Measurements from ENCODE around the gene CD4. TPM values are rescaled to one million over a fixed set of nuclear protein-coding genes. Genes with fewer than 3 reads are reported as not detected.

The CD4 gene
- polyA plus RNA-seq, 1 of the 3 experiments (the other 2 are of a cell fraction): 0.02 TPM

DNA sequence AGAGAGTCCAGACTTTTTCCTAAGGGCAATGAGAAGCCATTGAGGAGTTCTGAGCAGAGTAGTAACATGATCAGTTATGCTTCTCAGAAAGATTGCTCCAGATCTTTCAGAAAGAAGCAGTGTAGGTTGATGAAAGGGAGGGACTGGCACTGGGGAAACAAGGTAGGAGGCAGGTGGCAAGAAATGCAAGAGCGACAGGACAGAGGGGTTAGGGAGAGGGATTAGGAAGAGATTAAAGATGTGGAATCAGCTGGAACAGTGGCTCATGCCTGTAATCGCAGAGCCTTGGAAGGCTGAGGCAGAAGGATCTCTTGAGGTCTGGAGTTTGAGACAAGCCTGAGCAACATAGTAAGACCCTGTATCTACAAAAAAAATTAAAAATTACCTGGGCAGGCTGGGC, 58.3 kb downstream of the CD4 start:
- no peaks in the 10 kb centered on the region for H4K20me1 ChIP-seq (ENCODE audit: insufficient read depth)
- H2AFZ ChIP-seq (ENCODE audit: low read depth): no peak overlapping the region
- H3K27ac ChIP-seq (ENCODE audit: low read depth in 2 of 2, low read length in 1 of 2): no peak overlapping the region
- no peak for TF ChIP-seq SIN3A (IDR thresholded peaks at IDR 0.05; ENCODE audit: borderline replicate concordance, low read depth, low read length)
- H3K9me2 ChIP-seq: no peaks in the 10 kb centered on the region
- DNase-seq: no peak
- 95% methylated on average over 2 of the region's 2 CpGs for WGBS (ENCODE audit: low lambda C conversion rate)
- peaks cover 0 to 7% of the 10 kb centered on the region in 2 experiments; a peak in 1 of 4 replicates for H3K4me1 ChIP-seq (ENCODE audit: control insufficient read depth in 1 of 2, insufficient read depth in 2 of 2, low read depth in 1 of 2, low read length in 1 of 2)
- H3K9me3 ChIP-seq: no peaks in the 10 kb centered on the region
- H3K79me2 ChIP-seq (ENCODE audit: insufficient read depth): peaks cover 38% of the 10 kb centered on the region
- no peaks in the 10 kb centered on the region for H3K27me3 ChIP-seq (ENCODE audit: insufficient read depth)
- H3F3A ChIP-seq (replicated peaks; ENCODE audit: insufficient read depth): peaks cover 24% of the 10 kb centered on the region
- no peak overlapping the region for H3K4me3 ChIP-seq (ENCODE audit: low read depth in 2 of 2, low read length in 1 of 2)
- no peak overlapping the region for H3K4me2 ChIP-seq
- H3K36me3 ChIP-seq (replicated peaks in 1 of 2; ENCODE audit: control insufficient read depth in 1 of 2, insufficient read depth in 2 of 2, low read length in 1 of 2): peaks cover 36 to 41% of the 10 kb centered on the region in 2 experiments
- ChIA-PET POLR2A (no interaction called here), CTCF (interaction anchor here (0.6 to 19.4 kb wide), 4 partner anchors 8 to 283 kb away, joined by 3 to 225 read pairs (median 86); partner anchors contain the start of genes GNB3, P3H3, SPSB2 and TPI1)
- H3K9ac ChIP-seq: no peak overlapping the region

GRCh38 chr12:6849427-6849826, 60.1 kb downstream of the CD4 start:
- Histone ChIP-seq H3K9me3 (no peaks in the 10 kb centered on the region), H4K20me1 (ENCODE audit: insufficient read depth) (no peaks in the 10 kb centered on the region), H3K79me2 (ENCODE audit: insufficient read depth) (peaks cover 54% of the 10 kb centered on the region), H3K4me3 (ENCODE audit: low read depth in 2 of 2, low read length in 1 of 2) (no peak overlapping the region; a peak in 1 of 4 replicates), H3K9ac (no peak overlapping the region), H3K27me3 (ENCODE audit: insufficient read depth) (no peaks in the 10 kb centered on the region), H3K36me3 (replicated peaks in 1 of 2; ENCODE audit: control insufficient read depth in 1 of 2, insufficient read depth in 2 of 2, low read length in 1 of 2) (peaks cover 29 to 37% of the 10 kb centered on the region in 2 experiments), H2AFZ (ENCODE audit: low read depth) (no peak overlapping the region), H3K9me2 (no peaks in the 10 kb centered on the region), H3F3A (replicated peaks; ENCODE audit: insufficient read depth) (peaks cover 27% of the 10 kb centered on the region), H3K4me1 (ENCODE audit: control insufficient read depth in 1 of 2, insufficient read depth in 2 of 2, low read depth in 1 of 2, low read length in 1 of 2) (peaks cover 7 to 17% of the 10 kb centered on the region in 2 experiments), H3K4me2 (peak overlapping the region; percentile 77), H3K27ac (ENCODE audit: low read depth in 2 of 2, low read length in 1 of 2) (no peak overlapping the region)
- ChIA-PET CTCF (interaction anchor here (0.9 to 19.4 kb wide), 3 partner anchors 10 to 19 kb away, joined by 3 to 225 read pairs (median 164); partner anchors contain the start of genes P3H3, SPSB2 and TPI1), POLR2A (no interaction called here)
- no peak for DNase-seq
- TF ChIP-seq YY1 (IDR thresholded peaks at IDR 0.05; ENCODE audit: low read depth) (no peak), NRF1 (IDR thresholded peaks at IDR 0.05; ENCODE audit: low read depth, low read length) (no peak), ELF1 (IDR thresholded peaks at IDR 0.05) (no peak), RFX5 (IDR thresholded peaks at IDR 0.05; ENCODE audit: low read length) (no peak), POLR2AphosphoS5 (IDR thresholded peaks at IDR 0.05; ENCODE audit: low read depth, low read length) (no peak), CHD2 (IDR thresholded peaks at IDR 0.05; ENCODE audit: low read length, partially characterized antibody) (no peak), JUND (IDR thresholded peaks at IDR 0.05) (no peak), NFIC (IDR thresholded peaks at IDR 0.05; ENCODE audit: borderline replicate concordance) (no peak), RXRA (IDR thresholded peaks at IDR 0.05; ENCODE audit: borderline replicate concordance, low read depth) (no peak), GATA2 (CRISPR knock-in tag; IDR thresholded peaks at IDR 0.05) (no peak), EZH2phosphoT487 (IDR thresholded peaks at IDR 0.05; ENCODE audit: borderline replicate concordance, low read depth) (no peak), PBX3 (IDR thresholded peaks at IDR 0.05) (no peak), FOSL2 (IDR thresholded peaks at IDR 0.05; ENCODE audit: borderline replicate concordance, low read depth) (no peak)
- TF ChIP-seq, protein P1, sequence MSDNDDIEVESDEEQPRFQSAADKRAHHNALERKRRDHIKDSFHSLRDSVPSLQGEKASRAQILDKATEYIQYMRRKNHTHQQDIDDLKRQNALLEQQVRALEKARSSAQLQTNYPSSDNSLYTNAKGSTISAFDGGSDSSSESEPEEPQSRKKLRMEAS (IDR thresholded peaks at IDR 0.05; ENCODE audit: low read depth): no peak
- TF ChIP-seq, protein P2, sequence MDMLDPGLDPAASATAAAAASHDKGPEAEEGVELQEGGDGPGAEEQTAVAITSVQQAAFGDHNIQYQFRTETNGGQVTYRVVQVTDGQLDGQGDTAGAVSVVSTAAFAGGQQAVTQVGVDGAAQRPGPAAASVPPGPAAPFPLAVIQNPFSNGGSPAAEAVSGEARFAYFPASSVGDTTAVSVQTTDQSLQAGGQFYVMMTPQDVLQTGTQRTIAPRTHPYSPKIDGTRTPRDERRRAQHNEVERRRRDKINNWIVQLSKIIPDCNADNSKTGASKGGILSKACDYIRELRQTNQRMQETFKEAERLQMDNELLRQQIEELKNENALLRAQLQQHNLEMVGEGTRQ (IDR thresholded peaks at IDR 0.05; ENCODE audit: borderline replicate concordance, low read depth, low read length): no peak
- TF ChIP-seq, protein P3, sequence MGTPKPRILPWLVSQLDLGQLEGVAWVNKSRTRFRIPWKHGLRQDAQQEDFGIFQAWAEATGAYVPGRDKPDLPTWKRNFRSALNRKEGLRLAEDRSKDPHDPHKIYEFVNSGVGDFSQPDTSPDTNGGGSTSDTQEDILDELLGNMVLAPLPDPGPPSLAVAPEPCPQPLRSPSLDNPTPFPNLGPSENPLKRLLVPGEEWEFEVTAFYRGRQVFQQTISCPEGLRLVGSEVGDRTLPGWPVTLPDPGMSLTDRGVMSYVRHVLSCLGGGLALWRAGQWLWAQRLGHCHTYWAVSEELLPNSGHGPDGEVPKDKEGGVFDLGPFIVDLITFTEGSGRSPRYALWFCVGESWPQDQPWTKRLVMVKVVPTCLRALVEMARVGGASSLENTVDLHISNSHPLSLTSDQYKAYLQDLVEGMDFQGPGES (IDR thresholded peaks at IDR 0.05; ENCODE audit: low read depth, low read length): no peak
- WGBS (ENCODE audit: low lambda C conversion rate): 95% methylated on average over 2 of the region's 2 CpGs
